ENCODE data around the gene RAX2.
A peak's percentile ranks its signal among the peaks of the same experiment; 100 is the strongest.
"Not testable (repeated sequence)": the region's sequence is repeated elsewhere in the genome, so short reads cannot be mapped to it uniquely, and the experiment has no call there.

RAX2 gene

GRCh38 chr19:3775831-3776230 lies 3.8 kb upstream of the RAX2 start:
- no peak for DNase-seq

- no peak for DNase-seq
Measured at GRCh38 chr19:3775374-3775711, 3.3 kb upstream of the RAX2 start.

GRCh38 chr19:3774621-3775373 lies 2.8 kb upstream of the RAX2 start:
- peak in 1 of 2 experiments; percentile 65 for DNase-seq

GRCh38 chr19:3773814-3774515 lies 1.9 kb upstream of the RAX2 start:
- no peak for DNase-seq

GRCh38 chr19:3771000-3771905 lies 775 bp downstream of the RAX2 start:
- no peak for DNase-seq

GRCh38 chr19:3770136-3770999 lies 1.7 kb downstream of the RAX2 start:
- DNase-seq, result no peak

GRCh38 chr19:3769494-3769893 lies 2.5 kb downstream of the RAX2 start:
- DNase-seq, result no peak

- no peak for DNase-seq
Measured at GRCh38 chr19:3768748-3769099, 3.3 kb downstream of the RAX2 start.

GRCh38 chr19:3768015-3768747 lies 3.8 kb downstream of the RAX2 start:
- DNase-seq, result peak; percentile 89 to 92

GRCh38 chr19:3767050-3767449 lies 5.0 kb downstream of the RAX2 start:
- no peak for DNase-seq

GRCh38 chr19:3766520-3766919 lies 5.5 kb downstream of the RAX2 start:
- no peak for DNase-seq

- not testable (repeated sequence) for DNase-seq
Measured at GRCh38 chr19:3765757-3766156, 6.3 kb downstream of the RAX2 start.

- DNase-seq, result no peak
Measured at GRCh38 chr19:3765121-3765520, 6.9 kb downstream of the RAX2 start.

GRCh38 chr19:3762501-3763459 lies 9.2 kb downstream of the RAX2 start, which contains the start of gene MRPL54:
Gene MRPL54, plus strand, starts transcription at chr19:3762682. Its CDS starts 19 bp downstream, at chr19:3762701.
- peak; percentile 99 to 100 for DNase-seq

GRCh38 chr19:3762130-3762473 lies 9.9 kb downstream of the RAX2 start:
- DNase-seq, result no peak

- peak; percentile 94 to 95 for DNase-seq
Measured at GRCh38 chr19:3761382-3762129, 10.5 kb downstream of the RAX2 start, which contains the start of gene APBA3. Gene APBA3, minus strand, starts transcription at chr19:3761692. Its CDS starts 1,428 bp downstream, at chr19:3760264.

GRCh38 chr19:3760871-3761361 lies 11.1 kb downstream of the RAX2 start:
- DNase-seq, result no peak

- no peak for DNase-seq
Measured at GRCh38 chr19:3759482-3760254, 12.4 kb downstream of the RAX2 start.

GRCh38 chr19:3758297-3758696 lies 13.7 kb downstream of the RAX2 start:
- DNase-seq, result not testable (repeated sequence)
